GM19468 (cell line): ENCODE data around the gene TEX2.

ENCODE experiments used
- ATAC-seq: cut with Tn5 transposase; IDR thresholded peaks from one replicate; pipeline ENCODE4 v1.9.1; 2021; ENCODE audit warnings: mild to moderate bottlenecking, moderate library complexity, moderate number of reproducible peaks; ENCODE audit not compliant: unreplicated experiment; ENCODE audit errors: extremely low read depth

Gene TEX2

GRCh38 chr17:64103391-64104364 lies 159.4 kb downstream of the TEX2 start:
- ATAC-seq = no peak

GRCh38 chr17:64102627-64103390 lies 160.3 kb downstream of the TEX2 start:
- ATAC-seq = no peak

- no peak for ATAC-seq
Measured at GRCh38 chr17:64099543-64099942, 163.5 kb downstream of the TEX2 start.
